ENCODE results near the gene CACNA1C.

CACNA1C gene

DNA sequence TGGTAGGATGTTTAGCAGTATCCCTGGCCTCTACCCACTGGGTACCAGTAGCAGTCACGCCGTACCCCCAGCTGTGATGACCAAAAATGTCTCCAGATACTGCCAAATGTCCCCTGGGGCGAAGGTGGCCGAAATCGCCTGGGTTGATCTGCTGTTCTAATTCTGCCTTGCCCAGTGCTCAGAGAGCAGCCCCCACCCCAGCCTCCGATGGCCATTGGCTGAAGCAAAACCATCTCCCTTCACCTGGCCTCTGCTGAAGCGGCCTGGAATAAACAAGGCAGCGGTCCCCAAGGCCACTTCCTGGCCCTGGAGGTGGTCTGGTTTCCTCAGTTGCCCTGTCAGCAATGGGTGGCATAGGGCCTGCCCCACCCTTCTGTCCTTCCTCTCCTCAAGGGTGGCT is 298.4 kb downstream of the CACNA1C start:
- no peak for DNase-seq

DNA sequence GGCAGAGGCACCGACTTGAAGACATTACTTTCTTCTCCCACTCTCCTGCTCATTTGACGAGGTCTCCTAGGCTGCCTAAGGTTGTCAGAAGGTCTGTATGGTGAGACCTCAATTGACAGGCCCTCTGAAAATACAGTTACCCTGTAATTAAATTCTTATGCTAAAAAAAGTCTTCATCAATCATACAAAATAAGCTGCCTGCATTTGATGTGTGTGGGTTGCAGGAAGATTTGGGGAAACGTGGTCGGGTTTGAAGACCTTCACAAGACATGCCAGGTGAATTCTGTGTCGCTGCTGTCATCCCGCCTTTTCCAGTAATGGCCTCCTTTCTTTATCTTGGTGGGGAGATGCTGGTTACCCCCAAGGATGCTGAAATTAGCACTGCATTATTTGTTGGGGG is 299.4 kb downstream of the CACNA1C start:
- no peak for DNase-seq

DNA sequence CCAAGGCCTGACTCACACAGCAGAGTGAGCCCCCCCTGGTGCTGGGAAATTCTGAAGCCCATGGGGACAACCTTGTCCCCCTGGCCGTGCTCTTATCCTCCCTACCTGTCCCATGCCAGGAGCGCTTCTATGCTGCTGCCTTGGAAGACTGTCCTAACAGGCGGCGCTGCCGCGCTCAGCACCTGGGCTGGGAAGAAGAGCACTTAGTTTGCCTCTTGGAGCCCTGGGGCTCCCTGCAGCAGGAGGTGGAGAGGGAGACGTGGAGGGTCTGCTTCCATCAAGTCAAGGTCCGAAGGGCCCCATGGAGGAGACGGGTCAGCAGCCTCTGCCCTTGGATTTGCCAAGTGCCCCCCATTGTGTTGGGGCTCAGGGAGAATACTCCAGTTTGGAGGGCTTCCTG is 300.5 kb downstream of the CACNA1C start:
- no peak for DNase-seq

DNA sequence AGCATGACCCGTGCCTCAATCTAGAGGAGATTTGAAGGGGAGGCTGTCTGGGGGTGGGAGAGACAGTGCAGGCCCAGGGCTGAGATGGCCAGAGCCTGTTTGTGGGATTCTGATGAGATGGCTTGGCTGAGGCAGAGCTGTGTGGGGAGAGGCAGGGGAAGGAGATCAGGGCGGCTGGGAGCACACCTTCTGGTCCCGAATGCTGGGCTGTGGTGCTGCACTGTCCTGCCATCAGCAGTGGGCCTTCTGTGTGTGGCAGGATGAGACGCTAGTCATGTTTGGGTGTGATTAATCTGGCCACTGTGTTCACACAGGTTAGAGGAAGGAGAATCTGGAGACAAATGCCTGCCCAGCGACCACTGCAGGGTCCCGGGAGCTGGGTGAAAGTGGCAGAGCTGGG is 300.9 kb downstream of the CACNA1C start:
- no peak for DNase-seq

DNA sequence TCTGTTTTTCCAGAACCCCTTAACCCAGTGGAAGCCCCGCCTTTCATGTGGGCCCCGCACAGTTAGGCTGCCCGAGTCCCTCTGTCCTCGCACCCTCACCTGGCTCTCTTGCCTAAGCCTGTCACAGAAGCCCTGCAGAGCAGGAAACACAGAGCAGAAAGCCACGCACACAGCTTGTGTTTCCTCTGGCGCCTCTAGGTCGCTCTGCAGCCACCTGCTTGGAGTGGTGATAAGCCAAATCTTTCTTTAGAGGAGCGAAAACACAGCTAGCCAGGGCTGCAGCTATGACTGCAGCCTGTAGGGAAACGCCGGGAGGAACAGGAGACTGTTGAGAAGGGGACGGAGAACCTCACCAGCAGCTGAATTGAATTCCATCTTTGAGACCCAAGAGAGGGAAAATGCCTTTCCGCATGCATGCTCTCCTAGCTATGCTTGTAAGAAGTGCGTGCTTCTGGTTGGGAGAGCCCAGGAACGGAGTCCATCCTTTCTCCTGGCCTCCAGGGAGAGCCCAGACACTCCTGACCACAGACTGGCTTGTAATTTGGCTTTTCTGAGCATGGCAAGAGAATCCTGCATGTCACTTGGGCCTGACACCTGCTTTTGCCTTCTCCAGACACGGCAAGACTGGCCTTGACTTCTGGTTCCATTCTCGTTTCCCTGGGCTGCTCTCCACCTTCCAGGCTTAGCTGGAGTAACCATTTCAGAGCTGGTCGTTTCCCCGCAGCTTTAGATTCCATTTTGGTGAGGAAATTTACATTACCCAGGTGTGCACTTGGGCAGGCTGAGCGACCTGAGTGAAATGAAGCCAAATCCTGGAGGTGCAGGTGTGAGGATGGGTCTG is 301.6 kb downstream of the CACNA1C start:
- no peak for DNase-seq

DNA sequence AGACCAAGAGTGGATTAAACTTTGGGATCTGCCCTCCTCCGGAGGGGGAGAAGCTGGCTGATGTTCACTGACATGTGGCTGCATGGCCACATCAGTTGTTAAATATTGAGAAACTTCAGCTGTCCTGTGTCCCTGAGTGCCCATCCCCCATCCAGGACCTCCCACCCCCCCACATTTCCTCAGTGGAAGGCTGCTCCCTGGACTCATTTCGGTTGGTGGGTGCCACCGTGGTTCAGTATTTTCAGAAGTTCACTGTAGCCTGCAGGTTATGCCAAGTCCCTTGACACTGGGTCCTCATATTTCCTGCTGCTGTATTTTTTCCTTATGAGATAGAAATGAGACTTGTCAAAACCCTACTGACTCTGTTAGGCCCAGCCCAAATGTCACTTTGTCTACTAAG is 302.4 kb downstream of the CACNA1C start:
- DNase-seq, result no peak

DNA sequence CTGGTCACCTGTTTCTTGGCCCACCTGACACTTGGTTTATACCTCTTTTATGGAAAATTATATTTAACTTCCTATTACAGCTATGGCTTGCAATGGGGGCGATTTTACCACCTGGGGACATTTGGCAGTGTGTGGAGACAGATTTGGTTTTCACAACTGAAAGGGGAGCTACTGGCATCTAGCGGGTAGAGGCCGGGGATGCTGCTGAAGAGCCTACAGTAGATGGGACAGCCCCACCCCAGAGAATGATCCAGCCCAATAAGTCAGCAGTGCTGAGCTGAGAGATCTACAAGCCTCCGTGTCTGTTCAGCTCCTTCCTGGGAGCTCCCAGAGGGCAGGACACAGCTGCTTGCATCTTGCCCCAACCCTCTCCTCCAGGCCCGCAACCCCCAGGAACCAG is 302.8 kb downstream of the CACNA1C start:
- no peak for DNase-seq

DNA sequence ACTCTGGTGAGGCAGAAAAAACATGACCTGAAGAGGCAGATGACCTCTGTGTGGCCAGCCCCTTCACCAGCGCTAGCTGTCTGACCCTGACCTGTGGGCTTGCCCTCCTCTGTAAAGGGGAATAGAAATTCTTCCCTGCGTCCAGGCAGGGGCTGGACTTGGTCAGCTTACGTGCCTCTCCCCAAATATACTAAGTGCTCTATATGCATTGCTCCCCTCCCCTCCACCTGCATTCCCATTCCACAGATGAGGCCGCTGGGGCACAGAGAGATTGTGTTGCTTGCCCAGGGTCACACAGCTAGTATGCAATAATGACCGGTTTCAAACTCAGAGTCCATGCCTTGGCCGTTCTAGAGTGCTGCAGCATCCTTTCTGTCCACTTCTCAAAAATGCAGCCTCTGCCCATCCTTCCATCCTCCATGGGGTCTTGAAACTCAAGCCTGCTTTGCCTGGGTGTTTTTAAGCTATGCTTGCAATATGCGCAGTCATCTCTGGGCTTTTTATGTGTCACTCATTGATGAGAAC is 303.9 kb downstream of the CACNA1C start:
- DNase-seq, result no peak

DNA sequence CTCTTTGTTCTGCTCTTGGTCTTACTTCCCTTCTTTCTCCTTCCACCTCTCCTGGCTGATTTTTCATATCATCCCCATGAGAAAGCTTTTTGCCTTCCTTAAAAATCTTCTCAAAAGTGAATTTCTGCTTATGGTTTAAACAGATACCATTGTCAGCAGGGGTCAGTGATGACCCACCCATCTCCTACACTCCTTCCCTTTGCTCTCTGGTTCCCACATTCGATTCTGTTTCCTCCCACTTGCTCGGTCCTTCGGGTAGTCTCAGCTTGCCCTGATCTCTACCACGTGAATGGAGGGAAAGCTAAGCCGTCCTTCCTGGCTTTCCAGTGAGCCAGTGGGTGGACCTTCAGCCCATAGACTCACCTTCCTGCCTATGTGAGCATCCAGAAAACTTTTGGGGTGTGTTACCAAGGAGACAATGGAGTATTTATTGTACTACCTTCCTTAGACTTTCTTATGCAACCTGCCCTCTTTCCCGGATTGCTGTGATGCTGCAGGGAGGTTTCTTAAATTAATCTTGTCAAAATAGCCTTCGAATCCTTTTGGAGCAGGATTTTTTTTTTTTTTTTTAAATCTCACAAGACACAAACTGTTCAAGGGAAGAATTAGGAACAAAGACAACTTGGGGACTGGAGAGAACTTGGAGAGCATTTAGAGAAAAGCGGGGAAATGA is 306.3 kb downstream of the CACNA1C start:
- DNase-seq, result no peak

DNA sequence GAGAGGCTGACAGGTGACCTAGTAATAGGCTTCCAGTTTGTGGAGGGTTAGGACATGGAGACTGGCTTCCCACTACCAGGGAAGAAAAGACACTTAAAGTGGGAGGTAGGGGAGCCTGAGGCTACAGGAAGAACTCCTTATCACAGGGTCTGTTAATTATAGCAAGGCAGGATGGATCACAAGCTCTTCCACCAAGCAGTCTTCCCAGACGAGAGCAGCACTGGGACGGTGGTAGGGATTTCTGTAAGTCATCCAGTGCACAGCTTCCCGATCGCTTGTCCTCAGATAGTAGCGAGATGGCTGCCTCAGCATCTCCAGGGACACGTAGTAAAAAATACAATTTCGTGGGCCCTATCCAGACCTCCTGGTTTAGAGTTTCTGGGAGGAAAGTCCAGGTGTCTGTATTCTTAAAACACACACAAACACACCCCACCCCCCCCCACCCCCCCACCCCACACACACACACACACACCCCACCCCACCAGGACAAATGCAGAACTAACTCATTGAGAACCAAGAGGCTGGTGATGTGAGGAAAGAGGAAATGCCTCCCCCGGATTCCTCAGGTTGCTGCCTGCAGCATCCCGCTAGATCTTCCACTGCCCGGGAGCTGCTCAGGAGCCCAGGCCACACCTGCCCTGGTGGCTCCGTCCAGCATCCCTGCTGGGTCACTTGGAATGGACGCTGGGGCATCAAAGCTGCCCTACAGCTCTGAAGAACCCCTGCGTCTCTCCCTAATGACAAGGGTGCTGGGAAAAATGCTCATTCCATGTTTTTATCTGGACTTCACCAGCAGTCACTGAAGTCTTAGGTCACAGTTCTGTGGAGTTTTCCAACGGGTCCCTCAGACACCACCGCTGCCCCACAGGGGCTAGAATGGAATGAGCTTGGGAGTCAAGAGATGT is 307.2 kb downstream of the CACNA1C start:
- no peak for DNase-seq

DNA sequence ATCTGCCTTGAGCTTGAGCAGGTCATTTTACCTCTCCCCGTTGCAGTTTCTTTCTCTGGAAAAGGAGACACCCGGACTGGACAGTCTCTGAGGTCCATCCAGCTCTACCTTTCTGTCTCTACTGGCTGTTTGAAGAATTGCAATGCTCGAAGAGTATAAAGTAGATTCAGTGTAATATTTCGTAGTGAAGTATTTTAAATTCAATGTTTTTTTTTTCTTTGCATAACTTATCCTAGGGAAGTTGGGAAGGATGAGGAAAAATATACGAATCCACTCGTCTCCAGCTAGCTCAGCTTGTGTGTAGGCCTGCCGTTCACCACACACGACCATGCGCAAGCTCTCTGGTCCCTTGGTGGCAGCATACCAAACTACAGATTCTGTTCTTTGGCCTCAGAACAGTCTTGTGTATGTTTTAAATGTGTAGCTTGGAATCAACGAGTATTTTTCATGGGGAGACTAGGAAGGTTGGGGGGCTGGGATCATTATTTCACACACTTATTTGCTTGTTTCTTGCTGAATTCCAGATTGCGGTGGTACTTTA is 307.9 kb downstream of the CACNA1C start:
- DNase-seq, result no peak

DNA sequence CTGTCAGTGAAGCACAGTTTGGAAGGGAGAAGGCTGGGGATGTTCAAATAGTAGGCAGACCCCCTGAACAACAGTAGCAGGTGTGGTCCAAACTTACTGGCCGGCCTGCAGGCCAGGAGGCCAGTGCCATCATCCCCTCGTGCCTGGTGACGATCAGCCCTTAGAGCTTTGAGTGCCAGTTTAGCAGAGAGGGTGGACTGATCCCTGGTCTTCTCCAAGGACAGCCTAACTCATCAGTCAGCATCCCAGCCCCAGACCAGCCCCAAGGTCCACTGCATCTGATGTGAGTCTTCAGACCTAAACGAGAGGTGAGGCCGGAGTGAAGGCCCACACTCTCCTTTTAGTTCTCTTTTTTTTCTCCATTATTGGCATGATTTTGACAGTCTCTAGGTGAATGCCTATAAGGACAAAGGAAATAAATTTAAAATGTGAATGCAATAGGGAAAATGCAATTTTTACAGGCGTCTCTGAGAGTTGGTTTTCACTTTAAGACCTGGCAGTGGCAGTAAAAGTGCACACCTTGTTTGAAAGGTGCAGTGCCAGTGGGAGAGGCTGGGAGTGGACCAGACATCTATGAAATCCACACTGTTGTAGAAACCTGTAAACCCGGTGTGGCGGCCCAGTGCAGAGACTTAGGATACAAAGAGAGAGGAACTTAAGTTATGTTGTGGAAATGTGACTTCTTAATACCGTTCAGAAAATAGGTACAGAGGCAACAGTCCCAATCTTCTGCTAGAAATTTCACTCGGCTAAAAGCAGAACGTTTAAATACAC is 311.2 kb downstream of the CACNA1C start:
- DNase-seq, result no peak

DNA sequence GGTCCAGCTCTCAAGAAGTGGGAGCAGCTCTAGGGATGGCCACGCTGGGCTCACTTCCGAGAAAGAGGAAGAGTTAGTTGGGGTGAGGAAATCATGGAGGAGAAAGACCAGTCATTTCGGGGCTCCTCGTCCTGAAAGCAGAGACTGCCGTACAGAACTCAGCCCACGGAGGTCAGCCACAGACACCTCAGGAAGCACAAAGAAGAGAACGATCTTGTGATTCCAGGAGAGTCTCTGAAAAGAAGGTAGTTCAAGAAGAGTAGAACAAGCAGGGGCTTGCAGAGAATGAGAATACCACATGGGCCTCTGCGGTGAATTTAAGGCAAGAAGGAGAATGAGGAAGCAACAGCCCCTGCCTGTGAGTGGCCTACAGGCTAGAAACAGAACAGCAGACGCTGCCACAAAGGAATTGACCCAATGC is 311.9 kb downstream of the CACNA1C start:
- DNase-seq, result peak in 1 of 2 donors; percentile 24

DNA sequence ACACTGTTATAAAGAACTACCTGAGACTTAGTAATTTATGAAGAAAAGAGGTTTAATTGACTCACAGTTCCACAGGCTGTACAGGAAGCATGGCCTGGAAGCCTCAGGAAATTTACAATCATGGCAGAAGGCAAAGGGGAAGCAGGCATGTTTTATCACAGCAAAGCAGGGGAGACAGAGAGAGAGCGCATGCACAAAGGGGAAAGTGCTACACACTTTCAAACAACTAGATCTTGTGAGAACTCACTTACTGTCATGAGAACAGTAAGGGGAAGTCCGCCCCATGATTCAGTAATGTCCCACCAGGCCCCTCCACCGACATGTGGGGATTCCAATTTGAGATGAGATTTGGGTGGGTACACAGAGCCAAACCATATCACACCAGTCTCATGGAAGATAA is 313.9 kb downstream of the CACNA1C start:
- DNase-seq, result no peak

DNA sequence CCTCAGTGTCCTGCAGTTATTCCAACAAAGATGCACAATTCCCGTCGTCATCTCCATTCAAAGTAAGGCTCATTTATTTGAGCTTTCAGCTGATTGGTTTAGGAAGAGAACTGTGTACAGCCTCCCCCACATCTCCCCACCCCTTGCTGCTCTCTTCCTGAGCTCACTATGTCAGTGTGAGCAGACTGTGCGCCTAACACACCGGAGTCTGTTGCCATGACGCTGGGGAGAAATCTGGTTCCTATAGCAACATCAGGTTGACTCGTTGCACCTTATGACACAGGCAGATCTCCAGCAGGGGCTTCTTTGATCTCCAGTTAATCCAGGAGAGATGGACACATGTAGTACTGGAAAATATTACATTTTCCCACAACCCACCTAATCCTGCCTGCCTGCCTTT is 319.4 kb downstream of the CACNA1C start:
- DNase-seq, result no peak

DNA sequence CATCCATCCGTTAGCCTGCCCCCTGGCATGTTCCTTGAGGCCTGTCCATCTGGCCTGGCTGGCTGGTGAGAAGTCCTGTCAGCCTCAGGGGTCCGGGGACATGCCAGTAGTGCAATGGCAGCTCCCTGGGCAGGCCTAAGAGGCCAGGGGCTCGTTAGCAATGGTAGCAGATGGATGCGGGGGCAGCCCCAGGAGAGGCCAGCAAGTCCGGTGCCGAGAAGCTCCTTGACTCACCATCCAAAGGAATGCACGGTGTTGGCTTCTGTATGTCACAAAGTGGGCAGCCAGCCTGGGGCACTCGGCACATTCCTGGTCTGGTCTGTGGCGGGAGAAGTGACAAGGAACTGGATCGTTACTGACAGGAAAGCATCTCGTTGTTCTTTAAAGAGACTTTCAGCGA is 319.9 kb downstream of the CACNA1C start:
- DNase-seq, result no peak

DNA sequence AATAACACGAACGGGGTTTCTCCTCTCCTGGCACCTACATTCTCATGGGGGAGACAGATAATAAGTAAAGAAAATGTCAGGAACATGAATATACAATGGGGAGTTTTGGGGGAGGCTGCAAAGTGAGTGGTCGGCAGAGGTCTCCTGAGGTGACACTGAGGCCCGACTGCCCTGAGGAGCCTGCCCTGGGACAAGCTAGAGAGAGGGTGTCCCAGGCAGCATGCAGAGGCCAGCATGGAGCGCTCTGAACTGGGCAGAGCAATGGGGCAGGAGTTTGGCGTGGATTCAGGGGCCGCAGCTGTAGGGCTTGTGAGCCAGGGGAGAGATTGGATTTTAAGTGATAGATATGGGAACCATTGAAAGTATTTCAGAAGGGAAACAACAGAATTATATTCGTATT is 320.5 kb downstream of the CACNA1C start:
- no peak for DNase-seq

DNA sequence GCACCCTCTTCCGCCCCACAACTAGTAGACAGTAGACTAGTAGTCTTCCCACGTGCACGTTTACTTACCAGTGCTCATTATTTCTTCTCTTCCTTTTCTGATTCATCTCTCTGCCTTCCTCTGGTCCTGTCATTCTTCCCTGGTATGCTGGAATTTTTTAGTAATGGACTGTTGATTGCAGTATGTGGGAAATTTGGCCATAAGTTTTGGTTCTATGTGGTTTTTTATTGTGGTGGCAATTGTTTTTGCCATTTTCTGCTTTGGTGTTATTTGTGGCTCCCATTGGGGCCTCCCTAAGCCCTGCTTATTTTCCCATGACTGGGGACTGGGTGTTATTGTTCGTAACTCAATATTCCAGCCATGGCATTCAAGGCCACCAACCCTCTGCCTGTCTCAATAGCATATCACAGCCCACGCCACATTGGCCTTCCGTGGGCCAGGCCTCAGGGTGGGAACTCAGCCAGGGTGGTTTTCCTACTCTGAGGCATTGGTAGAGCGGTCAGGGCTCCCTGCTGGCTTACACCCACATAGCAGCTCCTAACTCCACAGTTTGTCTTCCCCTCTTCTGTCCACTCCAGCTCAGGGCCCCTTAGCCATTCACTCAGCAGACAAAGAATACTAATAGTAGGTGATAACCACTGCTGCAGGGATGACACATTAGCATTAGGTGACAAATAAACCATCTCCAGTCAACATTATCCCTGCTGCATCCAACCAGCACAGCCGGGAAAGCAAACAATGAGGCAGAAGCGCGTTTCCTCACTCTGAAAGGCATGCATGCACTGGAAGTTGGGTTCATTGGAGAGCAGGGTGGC is 321.5 kb downstream of the CACNA1C start:
- DNase-seq, result no peak

DNA sequence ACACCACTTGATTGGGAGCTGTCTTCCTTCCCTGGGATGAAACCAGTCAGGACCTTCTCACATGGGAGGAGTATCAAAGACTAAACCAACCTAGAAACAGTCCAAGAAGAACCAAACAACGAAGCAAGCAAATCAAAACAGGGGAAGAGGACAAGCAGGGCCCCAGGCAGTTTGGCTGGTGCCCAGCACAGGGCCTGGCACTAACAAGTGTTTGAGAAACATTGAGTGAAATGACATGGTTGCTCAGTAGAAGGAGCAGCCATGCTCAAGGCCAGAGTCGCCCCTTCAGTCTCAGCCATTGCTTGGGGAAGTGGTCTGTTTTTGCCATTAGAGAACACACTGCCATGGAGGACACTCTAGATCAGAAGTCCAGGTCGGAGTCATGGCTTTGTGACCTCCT is 323.1 kb downstream of the CACNA1C start:
- no peak for DNase-seq

DNA sequence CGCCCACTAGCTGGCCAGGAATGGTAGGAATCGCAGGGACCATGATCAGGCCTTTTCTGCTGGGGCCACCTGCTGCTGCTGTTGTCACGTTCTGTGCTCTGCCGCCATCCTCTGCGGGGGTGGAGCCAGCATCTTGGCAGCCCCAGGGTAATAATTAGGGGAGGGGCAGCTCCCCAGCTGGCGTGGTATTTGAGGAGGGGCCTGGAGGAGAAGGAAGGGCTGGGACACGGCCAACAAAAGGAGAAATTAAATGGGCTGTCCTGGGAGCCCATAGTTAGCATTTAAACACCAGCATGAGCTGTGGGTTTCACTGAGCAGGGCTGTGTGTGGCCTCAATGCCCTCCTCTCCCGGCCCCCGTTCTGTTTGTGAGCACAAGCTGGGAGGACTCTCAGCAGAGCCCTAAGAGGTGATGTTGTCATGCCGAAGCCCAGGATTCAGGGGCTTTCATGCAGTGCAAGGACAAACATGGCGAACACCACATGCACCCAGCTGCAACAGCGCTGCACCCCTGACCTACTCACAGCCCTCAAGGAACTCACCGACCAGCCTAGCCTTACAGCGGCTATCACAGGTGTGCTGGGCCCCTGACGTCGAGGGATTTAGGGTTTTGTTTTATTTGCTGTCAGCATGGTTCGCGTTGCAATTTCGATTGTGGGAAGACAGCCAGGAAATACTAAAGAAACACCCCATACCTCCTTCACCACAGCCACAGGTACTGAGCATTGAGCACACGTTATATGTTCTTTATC is 324.3 kb downstream of the CACNA1C start:
- no peak for DNase-seq

Measured in CD4-positive, alpha-beta T cell treated with Interleukin-1 beta for 1 hour (primary cell).